ENCODE data around the gene PSME1.

Gene PSME1

DNA sequence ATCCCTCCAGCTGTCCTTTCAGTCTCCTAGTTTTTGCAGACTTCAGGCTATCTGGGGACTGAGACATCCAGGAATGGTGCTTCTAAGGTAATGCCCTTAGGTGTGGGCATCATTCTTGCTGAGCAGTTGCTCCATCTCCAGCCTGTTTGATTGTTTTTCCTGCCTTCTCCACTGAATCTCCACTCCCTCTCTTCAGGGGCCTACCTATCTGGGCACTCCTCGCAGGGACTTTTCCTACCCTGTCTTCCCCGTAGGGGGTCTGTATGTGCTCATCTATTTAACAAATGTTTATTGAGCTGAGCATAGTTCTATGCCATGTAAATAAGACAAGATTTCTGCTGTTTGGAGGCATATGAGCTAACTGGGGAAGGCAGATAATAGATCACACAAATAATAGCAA is 3.0 kb upstream of the PSME1 start:
- no peak for DNase-seq (ENCODE audit: low spot score)
- in situ Hi-C loops (cut with MboI; ENCODE audit: low sequenced_read_pairs, unreplicated experiment): no loop called here
- TF ChIP-seq, protein P1, sequence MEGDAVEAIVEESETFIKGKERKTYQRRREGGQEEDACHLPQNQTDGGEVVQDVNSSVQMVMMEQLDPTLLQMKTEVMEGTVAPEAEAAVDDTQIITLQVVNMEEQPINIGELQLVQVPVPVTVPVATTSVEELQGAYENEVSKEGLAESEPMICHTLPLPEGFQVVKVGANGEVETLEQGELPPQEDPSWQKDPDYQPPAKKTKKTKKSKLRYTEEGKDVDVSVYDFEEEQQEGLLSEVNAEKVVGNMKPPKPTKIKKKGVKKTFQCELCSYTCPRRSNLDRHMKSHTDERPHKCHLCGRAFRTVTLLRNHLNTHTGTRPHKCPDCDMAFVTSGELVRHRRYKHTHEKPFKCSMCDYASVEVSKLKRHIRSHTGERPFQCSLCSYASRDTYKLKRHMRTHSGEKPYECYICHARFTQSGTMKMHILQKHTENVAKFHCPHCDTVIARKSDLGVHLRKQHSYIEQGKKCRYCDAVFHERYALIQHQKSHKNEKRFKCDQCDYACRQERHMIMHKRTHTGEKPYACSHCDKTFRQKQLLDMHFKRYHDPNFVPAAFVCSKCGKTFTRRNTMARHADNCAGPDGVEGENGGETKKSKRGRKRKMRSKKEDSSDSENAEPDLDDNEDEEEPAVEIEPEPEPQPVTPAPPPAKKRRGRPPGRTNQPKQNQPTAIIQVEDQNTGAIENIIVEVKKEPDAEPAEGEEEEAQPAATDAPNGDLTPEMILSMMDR (IDR thresholded peaks at IDR 0.05; ENCODE audit: borderline replicate concordance, control extremely low read depth, extremely low read depth, insufficient read depth, missing control alignments): no peak

GRCh38 chr14:24133735-24134134 is 2.3 kb upstream of the PSME1 start:
- in situ Hi-C loops (cut with MboI; ENCODE audit: low sequenced_read_pairs, unreplicated experiment): no loop called here
- no peak for DNase-seq (ENCODE audit: low spot score)
- TF ChIP-seq, protein P1 (IDR thresholded peaks at IDR 0.05; ENCODE audit: borderline replicate concordance, control extremely low read depth, extremely low read depth, insufficient read depth, missing control alignments): no peak

DNA sequence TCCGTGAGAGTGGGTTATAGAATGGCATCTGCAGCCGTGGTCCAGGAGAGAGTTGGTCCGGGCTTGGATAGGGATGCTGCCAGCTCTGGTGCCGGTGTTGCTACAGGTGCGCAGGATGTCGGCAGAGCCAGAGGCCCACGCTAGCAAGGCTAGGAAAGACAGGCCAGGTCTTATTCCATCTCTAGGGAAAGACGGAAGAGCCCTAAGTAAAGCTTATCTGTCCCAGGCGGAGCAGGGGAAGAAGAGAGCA is 485 bp upstream of the PSME1 start:
- in situ Hi-C loops (cut with MboI; ENCODE audit: low sequenced_read_pairs, unreplicated experiment): no loop called here
- TF ChIP-seq, protein P1 (IDR thresholded peaks at IDR 0.05; ENCODE audit: borderline replicate concordance, control extremely low read depth, extremely low read depth, insufficient read depth, missing control alignments): no peak
- DNase-seq (ENCODE audit: low spot score): no peak

GRCh38 chr14:24136684-24137528 is 912 bp downstream of the PSME1 start:
- TF ChIP-seq, protein P1 (IDR thresholded peaks at IDR 0.05; ENCODE audit: borderline replicate concordance, control extremely low read depth, extremely low read depth, insufficient read depth, missing control alignments): no peak
- DNase-seq (ENCODE audit: low spot score): no peak
- in situ Hi-C loops (cut with MboI; ENCODE audit: low sequenced_read_pairs, unreplicated experiment): no loop called here

DNA sequence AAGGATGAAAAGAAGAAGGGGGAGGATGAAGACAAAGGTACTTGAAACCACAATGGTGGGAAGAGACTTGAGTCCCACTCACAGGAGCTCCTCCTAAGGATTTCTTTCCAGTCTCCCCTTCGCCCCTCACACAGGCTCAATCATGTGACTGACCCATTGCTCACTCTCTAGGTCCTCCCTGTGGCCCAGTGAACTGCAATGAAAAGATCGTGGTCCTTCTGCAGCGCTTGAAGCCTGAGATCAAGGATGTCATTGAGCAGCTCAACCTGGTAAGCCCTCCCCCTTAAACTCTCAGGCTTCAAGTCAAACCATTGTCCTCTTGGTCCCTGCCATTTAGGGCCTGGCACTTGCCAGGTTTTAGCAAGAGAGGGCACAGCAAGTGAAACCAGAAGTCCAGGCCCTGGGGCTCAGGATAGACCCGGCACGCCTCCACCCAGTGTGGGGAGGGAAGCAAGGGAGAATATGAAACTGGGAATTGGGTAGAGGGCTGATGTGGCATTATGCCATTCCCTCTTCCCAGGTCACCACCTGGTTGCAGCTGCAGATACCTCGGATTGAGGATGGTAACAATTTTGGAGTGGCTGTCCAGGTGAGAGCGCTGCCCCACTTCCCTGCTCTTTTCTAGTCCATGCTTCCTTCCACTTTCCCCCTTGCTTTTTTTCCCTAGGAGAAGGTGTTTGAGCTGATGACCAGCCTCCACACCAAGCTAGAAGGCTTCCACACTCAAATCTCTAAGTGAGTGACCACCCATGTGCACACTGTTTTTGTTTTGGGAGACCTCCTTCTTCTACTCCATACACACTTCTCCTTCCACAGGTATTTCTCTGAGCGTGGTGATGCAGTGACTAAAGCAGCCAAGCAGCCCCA is 1.8 kb downstream of the PSME1 start:
- TF ChIP-seq, protein P1 (IDR thresholded peaks at IDR 0.05; ENCODE audit: borderline replicate concordance, control extremely low read depth, extremely low read depth, insufficient read depth, missing control alignments): no peak
- in situ Hi-C loops (cut with MboI; ENCODE audit: low sequenced_read_pairs, unreplicated experiment): no loop called here
- DNase-seq (ENCODE audit: low spot score): no peak

DNA sequence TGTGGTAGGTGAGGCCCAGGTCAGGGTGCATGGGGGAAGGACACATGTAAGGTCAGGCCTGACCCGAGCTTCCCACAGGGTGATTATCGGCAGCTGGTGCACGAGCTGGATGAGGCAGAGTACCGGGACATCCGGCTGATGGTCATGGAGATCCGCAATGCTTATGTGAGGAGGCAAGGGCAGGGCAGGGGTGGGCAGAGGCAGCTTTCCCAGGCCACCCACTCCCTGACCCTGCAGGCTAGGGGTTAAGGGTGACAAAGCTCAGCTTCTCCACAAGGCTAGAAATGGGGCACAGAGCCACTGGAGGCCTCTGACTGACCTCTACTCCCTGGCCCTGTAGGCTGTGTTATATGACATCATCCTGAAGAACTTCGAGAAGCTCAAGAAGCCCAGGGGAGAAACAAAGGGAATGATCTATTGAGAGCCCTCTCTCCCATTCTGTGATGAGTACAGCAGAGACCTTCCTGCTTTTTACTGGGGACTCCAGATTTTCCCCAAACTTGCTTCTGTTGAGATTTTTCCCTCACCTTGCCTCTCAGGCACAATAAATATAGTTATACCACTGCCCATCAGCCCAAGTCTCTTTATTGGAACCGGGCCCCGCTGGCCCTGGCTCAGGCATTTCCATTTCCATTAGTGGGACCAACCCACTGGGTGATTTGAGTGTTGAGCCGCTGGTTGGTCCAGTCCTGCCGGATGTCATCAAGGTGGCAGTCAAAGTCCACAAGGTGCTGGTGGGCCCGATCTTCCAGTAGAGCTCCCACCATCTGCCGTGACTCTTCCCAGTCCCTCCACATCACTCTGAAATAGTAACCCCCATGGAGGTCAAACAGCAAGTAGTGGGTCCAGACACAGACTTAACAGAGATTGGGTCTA is 2.6 kb downstream of the PSME1 start:
- DNase-seq (ENCODE audit: low spot score): no peak
- in situ Hi-C loops (cut with MboI; ENCODE audit: low sequenced_read_pairs, unreplicated experiment): no loop called here
- TF ChIP-seq, protein P1 (IDR thresholded peaks at IDR 0.05; ENCODE audit: borderline replicate concordance, control extremely low read depth, extremely low read depth, insufficient read depth, missing control alignments): no peak
